Measurements from ENCODE around the gene NDUFS2. TPM values are rescaled to one million over a fixed set of nuclear protein-coding genes. Genes with fewer than 3 reads are reported as not detected.
A peak's percentile ranks its signal among the peaks of the same experiment; 100 is the strongest.

Gene NDUFS2
- total and polyA plus RNA-seq, 2 donors (not counting 1 experiment from before 2014, with no cell fraction given), result 53.9 to 82.3 TPM

- Histone ChIP-seq H3K27me3 (replicated peaks in 1 of 4; ENCODE audit: control extremely low read depth in 1 of 4, control insufficient read depth in 3 of 4, insufficient read depth in 4 of 4, low read length in 3 of 4) (no peaks in the 10 kb centered on the region), H3K79me2 (ENCODE audit: control insufficient read depth, insufficient read depth, low read length) (peaks cover 33% of the 10 kb centered on the region), H4K20me1 (ENCODE audit: control insufficient read depth, insufficient read depth, low read length, poor library complexity, severe bottlenecking) (peaks cover 14% of the 10 kb centered on the region), H3K4me3 (ENCODE audit: control extremely low read depth in 1 of 5, extremely low read depth in 1 of 5, insufficient read depth in 1 of 5, low read depth in 2 of 5, low read length in 4 of 5) (no peak overlapping the region), H2AFZ (ENCODE audit: insufficient read depth, low read depth, low read length, poor library complexity, severe bottlenecking) (no peak overlapping the region), H3K27ac (ENCODE audit: low read length in 2 of 2) (no peak overlapping the region), H3K9me3 (ENCODE audit: control extremely low read depth in 1 of 3, control insufficient read depth in 2 of 3, insufficient read depth in 1 of 3, low read length in 2 of 3) (no peaks in the 10 kb centered on the region), H3K9ac (ENCODE audit: low read length) (no peak overlapping the region), H3K36me3 (replicated peaks in 1 of 2; ENCODE audit: control extremely low read depth in 1 of 2, control insufficient read depth in 1 of 2, extremely low read depth in 1 of 2, insufficient read depth in 2 of 2, low read length in 1 of 2) (peaks cover 3 to 58% of the 10 kb centered on the region in 2 experiments), H3K4me1 (ENCODE audit: control insufficient read depth in 2 of 2, insufficient read depth in 2 of 2, low read length in 2 of 2) (peaks cover 25 to 32% of the 10 kb centered on the region in 2 donors), H3K4me2 (replicated peaks; ENCODE audit: low read depth, low read length, poor library complexity, severe bottlenecking) (no peak overlapping the region)
- DNase-seq, result no peak
- intact Hi-C loops (cut with micrococcal nuclease), result no loop called here
- Mint-ChIP-seq H3K9me3 (ENCODE audit: insufficient read depth) (no peaks in the 10 kb centered on the region), H3K4me3 (peak overlapping the region; percentile 99), H3K27ac (no peak overlapping the region), H3K4me1 (peaks cover 46% of the 10 kb centered on the region), H3K27me3 (no peaks in the 10 kb centered on the region)
- WGBS (ENCODE audit: insufficient coverage), result 94% methylated on average over 10 of the region's 11 CpGs
- ChIA-PET CTCF (interaction anchor here (1.0 to 3.3 kb wide), 2 partner anchors 8 to 11 kb away, joined by 3 to 24 read pairs; partner anchors contain the start of gene PPOX), POLR2A (no interaction called here)
- no peak for ATAC-seq (ENCODE audit: low read depth)
- TF ChIP-seq EZH2 (IDR thresholded peaks at IDR 0.05; ENCODE audit: borderline replicate concordance, insufficient read depth, low read depth, low read length, poor library complexity, severe bottlenecking) (no peak), CTCF (IDR thresholded peaks at IDR 0.05) (no peak)
Observed at GRCh38 chr1:161174911-161175310, 27.3 kb upstream of the NDUFS2 start.

- WGBS (ENCODE audit: insufficient coverage), result 77% methylated on average over 9 of the region's 10 CpGs
- H3K27ac Mint-ChIP-seq, result peak overlapping the region; percentile 100
- Histone ChIP-seq H3K36me3 (replicated peaks in 1 of 2; ENCODE audit: control extremely low read depth in 1 of 2, control insufficient read depth in 1 of 2, extremely low read depth in 1 of 2, insufficient read depth in 2 of 2, low read length in 1 of 2) (peaks cover 3 to 50% of the 10 kb centered on the region in 2 experiments), H2AFZ (ENCODE audit: insufficient read depth, low read depth, low read length, poor library complexity, severe bottlenecking) (no peak overlapping the region), H3K9ac (ENCODE audit: low read length) (peak overlapping the region; percentile 83), H3K4me3 (ENCODE audit: control extremely low read depth in 1 of 5, extremely low read depth in 1 of 5, insufficient read depth in 1 of 5, low read depth in 2 of 5, low read length in 4 of 5) (peak overlapping the region in 3 of 5 experiments; percentile 85 to 95 (median 90)), H3K79me2 (ENCODE audit: control insufficient read depth, insufficient read depth, low read length) (peaks cover 33% of the 10 kb centered on the region), H3K4me1 (ENCODE audit: control insufficient read depth in 2 of 2, insufficient read depth in 2 of 2, low read length in 2 of 2) (peaks cover 25 to 38% of the 10 kb centered on the region in 2 donors), H3K27me3 (replicated peaks in 1 of 4; ENCODE audit: control extremely low read depth in 1 of 4, control insufficient read depth in 3 of 4, insufficient read depth in 4 of 4, low read length in 3 of 4) (no peaks in the 10 kb centered on the region), H3K4me2 (replicated peaks; ENCODE audit: low read depth, low read length, poor library complexity, severe bottlenecking) (peak overlapping the region; percentile 82), H3K27ac (ENCODE audit: low read length in 2 of 2) (peak overlapping the region; percentile 76 to 81), H4K20me1 (ENCODE audit: control insufficient read depth, insufficient read depth, low read length, poor library complexity, severe bottlenecking) (peaks cover 14% of the 10 kb centered on the region), H3K9me3 (ENCODE audit: control extremely low read depth in 1 of 3, control insufficient read depth in 2 of 3, insufficient read depth in 1 of 3, low read length in 2 of 3) (no peaks in the 10 kb centered on the region)
- H3K4me1 Mint-ChIP-seq, result peaks cover 54% of the 10 kb centered on the region
- ATAC-seq (ENCODE audit: low read depth) (no peak), DNase-seq (no peak)
- no peaks in the 10 kb centered on the region for H3K27me3 Mint-ChIP-seq
- ChIA-PET POLR2A (interaction anchor here (0.7 to 2.3 kb wide), 4 partner anchors 10 to 50 kb away, joined by 3 to 10 read pairs (median 4); partner anchors contain the start of genes NDUFS2, PPOX and TOMM40L), CTCF (interaction anchor here (0.9 to 3.3 kb wide), 4 partner anchors 9 to 77 kb away, joined by 3 to 24 read pairs (median 4); partner anchors contain the start of genes KLHDC9 and PPOX)
- TF ChIP-seq EZH2 (IDR thresholded peaks at IDR 0.05; ENCODE audit: borderline replicate concordance, insufficient read depth, low read depth, low read length, poor library complexity, severe bottlenecking), result no peak
- TF ChIP-seq CTCF (IDR thresholded peaks at IDR 0.05), result no peak
- no peaks in the 10 kb centered on the region for H3K9me3 Mint-ChIP-seq (ENCODE audit: insufficient read depth)
- intact Hi-C loops (cut with micrococcal nuclease), result no loop called here
- peak overlapping the region; percentile 99 for H3K4me3 Mint-ChIP-seq
Observed at GRCh38 chr1:161175771-161176453, 26.3 kb upstream of the NDUFS2 start.

All from B cell (primary cell).